HG02973 (cell line): Measurements from ENCODE around the gene CD6.

Experiments used
- ATAC-seq: cut with Tn5 transposase; IDR thresholded peaks from one replicate; pipeline ENCODE4 v1.9.1; 2021; ENCODE audit warnings: moderate library complexity; ENCODE audit not compliant: unreplicated experiment

Gene CD6

GRCh38 chr11:60934790-60935605 is 36.5 kb upstream of the CD6 start:
- no peak for ATAC-seq

GRCh38 chr11:60935676-60936442 is 35.6 kb upstream of the CD6 start:
- ATAC-seq = no peak

GRCh38 chr11:60936467-60937143 is 34.9 kb upstream of the CD6 start:
- ATAC-seq = no peak

GRCh38 chr11:60937144-60937527 is 34.3 kb upstream of the CD6 start:
- ATAC-seq = no peak

- no peak for ATAC-seq
Observed at GRCh38 chr11:60937811-60938210, 33.7 kb upstream of the CD6 start.

GRCh38 chr11:60938500-60938899 is 33.0 kb upstream of the CD6 start:
- no peak for ATAC-seq

- no peak for ATAC-seq
Observed at GRCh38 chr11:60939301-60939700, 32.2 kb upstream of the CD6 start.

GRCh38 chr11:60939855-60940254 is 31.6 kb upstream of the CD6 start:
- no peak for ATAC-seq

GRCh38 chr11:60941371-60942119 is 29.9 kb upstream of the CD6 start:
- no peak for ATAC-seq

GRCh38 chr11:60942219-60942618 is 29.3 kb upstream of the CD6 start:
- no peak for ATAC-seq

- ATAC-seq = no peak
Observed at GRCh38 chr11:60942970-60943565, 28.4 kb upstream of the CD6 start.

GRCh38 chr11:60944490-60945294 is 26.8 kb upstream of the CD6 start:
- no peak for ATAC-seq

GRCh38 chr11:60945295-60945667 is 26.2 kb upstream of the CD6 start:
- ATAC-seq = no peak

- ATAC-seq = no peak
Observed at GRCh38 chr11:60946601-60947264, 24.7 kb upstream of the CD6 start.

GRCh38 chr11:60947700-60948099 is 23.8 kb upstream of the CD6 start:
- no peak for ATAC-seq

- ATAC-seq = no peak
Observed at GRCh38 chr11:60948250-60948649, 23.2 kb upstream of the CD6 start.

- no peak for ATAC-seq
Observed at GRCh38 chr11:60950024-60950423, 21.5 kb upstream of the CD6 start.

- ATAC-seq = peak; percentile 22
Observed at GRCh38 chr11:60950933-60951605, 20.4 kb upstream of the CD6 start.

- no peak for ATAC-seq
Observed at GRCh38 chr11:60951606-60951903, 19.9 kb upstream of the CD6 start.
